GM12865 (cell line): ENCODE data around the gene PPP2R3B.
"Not testable (repeated sequence)": the region's sequence is repeated elsewhere in the genome, so short reads cannot be mapped to it uniquely, and the experiment has no call there.

ENCODE experiments used
- DNase-seq: peaks from one replicate; pipeline ENCODE4 v3.0.0; 2010; ENCODE audit warnings: low read depth
- H3K4me3 ChIP-seq: 2 replicates; pipeline ENCODE4 v1.5.1; 2011; ENCODE audit warnings: mild to moderate bottlenecking, low read depth, low read length, control low read depth
- TF ChIP-seq, protein P1 (sequence below): IDR thresholded peaks from 2 replicates; pipeline ENCODE4 v1.5.1; 2011; ENCODE audit warnings: low read length, control low read depth, low read depth, inconsistent platforms; ENCODE audit not compliant: insufficient read depth; ENCODE audit errors: missing control alignments

Gene PPP2R3B

DNA sequence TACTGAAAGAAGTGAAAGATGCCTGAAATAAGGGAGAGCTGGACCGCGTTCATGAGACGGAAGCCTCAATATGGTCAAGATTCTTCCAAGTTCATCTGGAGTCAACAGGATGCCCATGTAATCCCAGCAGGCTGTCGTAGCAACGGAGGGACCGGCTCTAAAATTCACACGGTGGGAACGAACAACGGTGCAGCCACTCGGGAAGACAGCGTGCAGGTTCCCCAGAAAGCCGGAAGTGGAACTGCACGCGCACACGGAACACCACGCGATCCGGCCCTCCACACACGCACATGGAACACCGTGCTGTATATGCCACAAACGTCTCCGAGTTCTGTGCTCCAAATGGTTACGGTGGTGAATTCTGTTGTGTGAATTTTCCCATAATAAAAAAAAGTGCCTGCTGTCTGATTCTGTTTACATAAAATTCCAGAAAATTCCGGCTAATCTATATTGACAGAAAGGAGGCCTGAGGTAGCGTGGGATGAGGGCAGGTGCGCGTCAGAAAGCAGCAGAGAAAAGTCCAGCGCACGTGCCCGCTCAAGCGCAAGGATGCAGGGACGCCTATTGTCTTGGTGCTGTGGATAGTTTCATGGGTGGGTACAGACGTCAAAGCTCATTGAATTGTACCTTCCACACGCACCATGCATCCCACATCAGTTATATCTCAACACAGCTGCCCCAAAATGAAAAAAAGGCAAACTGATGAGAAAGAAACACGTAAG is 31.2 kb downstream of the PPP2R3B start:
- DNase-seq: no peak
- TF ChIP-seq, protein P1, sequence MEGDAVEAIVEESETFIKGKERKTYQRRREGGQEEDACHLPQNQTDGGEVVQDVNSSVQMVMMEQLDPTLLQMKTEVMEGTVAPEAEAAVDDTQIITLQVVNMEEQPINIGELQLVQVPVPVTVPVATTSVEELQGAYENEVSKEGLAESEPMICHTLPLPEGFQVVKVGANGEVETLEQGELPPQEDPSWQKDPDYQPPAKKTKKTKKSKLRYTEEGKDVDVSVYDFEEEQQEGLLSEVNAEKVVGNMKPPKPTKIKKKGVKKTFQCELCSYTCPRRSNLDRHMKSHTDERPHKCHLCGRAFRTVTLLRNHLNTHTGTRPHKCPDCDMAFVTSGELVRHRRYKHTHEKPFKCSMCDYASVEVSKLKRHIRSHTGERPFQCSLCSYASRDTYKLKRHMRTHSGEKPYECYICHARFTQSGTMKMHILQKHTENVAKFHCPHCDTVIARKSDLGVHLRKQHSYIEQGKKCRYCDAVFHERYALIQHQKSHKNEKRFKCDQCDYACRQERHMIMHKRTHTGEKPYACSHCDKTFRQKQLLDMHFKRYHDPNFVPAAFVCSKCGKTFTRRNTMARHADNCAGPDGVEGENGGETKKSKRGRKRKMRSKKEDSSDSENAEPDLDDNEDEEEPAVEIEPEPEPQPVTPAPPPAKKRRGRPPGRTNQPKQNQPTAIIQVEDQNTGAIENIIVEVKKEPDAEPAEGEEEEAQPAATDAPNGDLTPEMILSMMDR: no peak
- no peak overlapping the region for H3K4me3 ChIP-seq

DNA sequence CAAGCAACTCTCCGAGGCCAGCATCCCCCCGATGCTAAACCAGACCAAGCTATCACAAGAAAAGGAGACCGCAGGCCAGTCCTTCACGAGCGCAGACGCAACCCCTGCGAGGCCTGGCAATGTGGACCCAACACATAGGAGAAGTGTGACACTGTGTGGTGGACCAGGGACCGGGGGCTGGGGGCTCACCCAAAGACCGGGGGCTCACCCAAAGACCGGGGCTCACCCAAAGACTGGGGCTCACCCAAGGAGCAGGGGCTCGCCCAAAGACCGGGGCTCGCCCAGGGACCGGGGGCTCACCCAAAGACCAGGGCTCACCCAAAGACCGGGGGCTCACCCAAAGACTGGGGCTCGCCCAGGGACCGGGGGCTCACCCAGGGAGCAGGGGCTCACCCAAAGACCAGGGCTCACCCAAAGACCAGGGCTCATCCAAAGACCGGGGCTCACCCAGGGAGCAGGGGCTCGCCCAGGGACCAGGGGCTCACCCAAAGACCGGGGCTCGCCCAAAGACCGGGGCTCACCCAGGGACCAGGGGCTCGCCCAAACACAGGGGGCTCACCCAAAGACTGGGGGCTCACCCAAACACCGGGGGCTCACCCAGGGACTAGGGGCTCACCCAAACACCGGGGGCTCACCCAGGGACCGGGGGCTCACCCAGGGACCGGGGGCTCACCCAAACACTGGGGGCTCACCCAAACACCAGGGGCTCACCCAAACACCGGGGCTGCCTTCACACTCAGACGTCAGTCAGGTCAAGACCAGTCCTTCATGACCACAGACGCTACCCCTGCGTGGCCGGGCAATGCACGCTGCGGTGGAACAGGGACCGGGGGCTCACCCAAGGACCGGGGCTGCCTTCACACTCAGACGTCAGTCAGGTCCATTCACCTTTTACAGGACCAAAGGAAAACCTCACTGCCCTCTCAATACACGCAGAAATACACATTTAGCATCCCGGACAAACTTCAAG is 32.9 kb downstream of the PPP2R3B start:
- TF ChIP-seq, protein P1: no peak

DNA sequence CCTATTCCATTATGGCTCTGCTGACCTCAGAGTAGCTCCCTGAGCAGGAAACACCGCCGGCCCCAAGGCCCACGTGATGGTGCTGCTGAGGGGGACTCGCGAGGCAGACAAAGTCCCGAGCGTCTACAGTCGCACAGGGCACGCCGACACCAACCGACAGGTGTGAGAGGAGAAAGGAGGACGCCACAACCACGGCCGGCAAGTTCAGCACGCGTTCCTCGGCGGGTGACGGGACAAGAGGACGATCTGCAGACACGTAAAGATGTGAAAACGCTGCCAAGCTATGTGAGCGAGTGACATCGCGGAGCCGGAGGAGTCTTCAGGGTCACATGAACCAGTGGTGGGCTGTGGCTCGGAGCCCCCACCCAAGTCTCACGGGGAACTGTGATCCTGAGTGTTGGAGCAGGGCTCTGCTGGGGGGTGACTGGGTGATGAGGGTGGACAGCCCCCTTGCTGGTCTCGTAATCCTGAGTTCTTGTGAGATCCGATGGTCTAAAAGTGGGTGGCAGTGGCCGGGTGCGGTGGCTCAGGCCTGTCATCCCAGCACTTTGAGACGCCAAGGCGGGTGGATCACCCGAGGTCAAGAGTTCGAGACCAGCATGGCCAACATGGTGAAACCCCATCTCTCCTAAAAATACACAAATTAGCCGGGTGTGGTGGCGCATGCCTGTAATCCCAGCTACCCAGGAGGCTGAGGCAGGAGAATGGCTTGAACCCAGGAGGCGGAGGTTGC is 34.0 kb downstream of the PPP2R3B start:
- H3K4me3 ChIP-seq: no peak overlapping the region
- no peak for DNase-seq
- TF ChIP-seq, protein P1: no peak

More for the DNA sequence above, 32.9 kb downstream of the PPP2R3B start:
- no peak for DNase-seq
- H3K4me3 ChIP-seq: no peak overlapping the region

DNA sequence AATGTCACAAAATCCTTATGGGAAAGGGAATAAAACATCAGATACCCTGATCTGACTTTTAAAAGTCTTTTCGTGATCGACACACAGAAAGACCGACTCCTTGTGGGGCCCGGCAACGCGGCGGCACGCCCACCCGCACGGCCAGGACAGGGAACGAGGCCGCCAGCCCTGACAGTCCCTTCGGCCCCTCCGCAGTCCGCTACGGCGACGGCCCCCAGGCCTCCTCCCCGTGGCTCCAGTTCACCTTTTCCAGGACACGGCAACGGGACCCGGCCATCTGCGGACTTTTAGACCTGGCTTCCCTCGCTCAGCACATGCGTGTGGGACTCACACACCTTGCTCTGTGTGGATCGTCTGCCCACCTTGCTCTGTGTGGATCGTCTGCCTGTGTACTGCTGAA is 34.5 kb downstream of the PPP2R3B start:
- DNase-seq: no peak
- H3K4me3 ChIP-seq: no peak overlapping the region
- TF ChIP-seq, protein P1: no peak

- DNase-seq: no peak
- H3K4me3 ChIP-seq: no peak overlapping the region
- TF ChIP-seq, protein P1: no peak
Observed at GRCh38 chrX:351736-352135, 35.0 kb downstream of the PPP2R3B start.

DNA sequence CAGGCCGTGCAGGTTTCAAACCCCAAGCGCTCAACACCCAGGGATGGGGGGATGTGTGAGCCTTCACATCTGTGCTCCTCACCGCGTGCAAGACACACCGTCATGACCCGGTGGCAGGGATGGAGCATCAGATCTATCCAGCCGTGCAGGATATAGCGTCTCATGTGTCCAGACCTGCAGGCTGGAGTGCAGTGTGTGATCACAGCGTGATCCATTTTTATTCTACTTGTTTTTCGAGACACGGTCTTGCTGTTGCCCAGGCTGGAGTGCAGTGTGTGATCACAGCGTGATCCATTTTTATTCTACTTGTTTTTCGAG is 35.4 kb downstream of the PPP2R3B start:
- not testable (repeated sequence) for DNase-seq, H3K4me3 ChIP-seq

GRCh38 chrX:350534-351323 is 36.0 kb downstream of the PPP2R3B start:
- no peak for DNase-seq
- no peak overlapping the region for H3K4me3 ChIP-seq
- TF ChIP-seq, protein P1: no peak
